Ectodermal cell (in vitro differentiated cells): Measurements from ENCODE around the gene ERC2.

Experiments used
- H3K27ac ChIP-seq: 2 replicates; pipeline ENCODE4 v1.7.0; 2013; ENCODE audit warnings: mild to moderate bottlenecking, low read depth, low read length; ENCODE audit not compliant: insufficient read depth, poor library complexity, severe bottlenecking
- H3K27me3 ChIP-seq: 2 replicates; pipeline ENCODE4 v1.7.0; 2013; ENCODE audit warnings: mild to moderate bottlenecking, low read length; ENCODE audit not compliant: insufficient read depth, control insufficient read depth, poor library complexity, severe bottlenecking
- H3K36me3 ChIP-seq: one replicate; pipeline ENCODE4 v1.7.0; 2013; ENCODE audit warnings: low read length; ENCODE audit not compliant: control insufficient read depth, insufficient read depth
- H3K4me1 ChIP-seq: one replicate; pipeline ENCODE4 v1.7.0; 2013; ENCODE audit warnings: low read length; ENCODE audit not compliant: control insufficient read depth, insufficient read depth
- H3K4me3 ChIP-seq: 2 replicates; pipeline ENCODE4 v1.7.0; 2013; ENCODE audit warnings: low read depth, low read length, control low read depth; ENCODE audit not compliant: insufficient read depth
- H3K9me3 ChIP-seq: 2 replicates; pipeline ENCODE4 v1.7.0; 2013; ENCODE audit warnings: mild to moderate bottlenecking, low read length, moderate library complexity; ENCODE audit not compliant: control insufficient read depth
- WGBS, 2 experiments: methylation state at CpG; one replicate each; pipeline ENCODE4 v1.1.7; 2013; ENCODE audit warnings: missing lambda C conversion rate in 2 of 2; 5-methylcytosine and 5-hydroxymethylcytosine counted together

ERC2 gene

GRCh38 chr3:55631766-55632331 lies 836.4 kb downstream of the ERC2 start:
- H3K27ac ChIP-seq = no peak overlapping the region
- WGBS, 2 experiments = 86 to 93% methylated on average over 1 of the region's 1 CpG
- no peaks in the 10 kb centered on the region for H3K9me3 ChIP-seq
- no peaks in the 10 kb centered on the region for H3K27me3 ChIP-seq
- no peak overlapping the region for H3K4me3 ChIP-seq
- H3K36me3 ChIP-seq = no peaks in the 10 kb centered on the region
- H3K4me1 ChIP-seq = no peaks in the 10 kb centered on the region

GRCh38 chr3:55630921-55631299 lies 837.4 kb downstream of the ERC2 start:
- Histone ChIP-seq H3K36me3 (no peaks in the 10 kb centered on the region), H3K4me1 (no peaks in the 10 kb centered on the region), H3K27ac (no peak overlapping the region), H3K4me3 (no peak overlapping the region), H3K9me3 (no peaks in the 10 kb centered on the region), H3K27me3 (no peaks in the 10 kb centered on the region)
- 88% methylated on average over 1 of the region's 1 CpG; no CpG with 5 or more reads in 1 of the 2 experiments for WGBS, 2 experiments

GRCh38 chr3:55630280-55630920 lies 837.9 kb downstream of the ERC2 start:
- H3K4me1 ChIP-seq = no peaks in the 10 kb centered on the region
- no peaks in the 10 kb centered on the region for H3K36me3 ChIP-seq
- H3K27me3 ChIP-seq = no peaks in the 10 kb centered on the region
- no peaks in the 10 kb centered on the region for H3K9me3 ChIP-seq
- H3K4me3 ChIP-seq = no peak overlapping the region
- H3K27ac ChIP-seq = no peak overlapping the region
- WGBS, 2 experiments = 92% methylated on average over 14 of the region's 14 CpGs

- no peaks in the 10 kb centered on the region for H3K27me3 ChIP-seq
- WGBS, 2 experiments = 90 to 100% methylated on average over 1 of the region's 1 CpG
Measured at GRCh38 chr3:55629432-55629831, 838.8 kb downstream of the ERC2 start.

GRCh38 chr3:55626279-55626665 lies 842.0 kb downstream of the ERC2 start:
- Histone ChIP-seq H3K27me3 (no peaks in the 10 kb centered on the region), H3K27ac (no peak overlapping the region), H3K4me3 (no peak overlapping the region), H3K36me3 (no peaks in the 10 kb centered on the region), H3K4me1 (no peaks in the 10 kb centered on the region), H3K9me3 (no peaks in the 10 kb centered on the region)
- 96% methylated on average over 2 of the region's 2 CpGs for WGBS, 2 experiments

More at GRCh38 chr3:55629432-55629831, 838.8 kb downstream of the ERC2 start:
- H3K27ac ChIP-seq = no peak overlapping the region
- H3K4me3 ChIP-seq = no peak overlapping the region
- no peaks in the 10 kb centered on the region for H3K9me3 ChIP-seq
- no peaks in the 10 kb centered on the region for H3K4me1 ChIP-seq
- no peaks in the 10 kb centered on the region for H3K36me3 ChIP-seq

- 93 to 96% methylated on average over 7 of the region's 7 CpGs for WGBS, 2 experiments
- no peak overlapping the region for H3K4me3 ChIP-seq
Measured at GRCh38 chr3:55624238-55624637, 844.0 kb downstream of the ERC2 start.

GRCh38 chr3:55623786-55624185 lies 844.5 kb downstream of the ERC2 start:
- no peak overlapping the region for H3K27ac ChIP-seq
- H3K9me3 ChIP-seq = no peaks in the 10 kb centered on the region
- H3K36me3 ChIP-seq = no peaks in the 10 kb centered on the region
- H3K4me1 ChIP-seq = peaks cover 4% of the 10 kb centered on the region
- H3K27me3 ChIP-seq = no peaks in the 10 kb centered on the region
- H3K4me3 ChIP-seq = no peak overlapping the region
- 88 to 97% methylated on average over 2 of the region's 2 CpGs for WGBS, 2 experiments

More at GRCh38 chr3:55624238-55624637, 844.0 kb downstream of the ERC2 start:
- Histone ChIP-seq H3K36me3 (no peaks in the 10 kb centered on the region), H3K4me1 (peaks cover 4% of the 10 kb centered on the region), H3K27ac (no peak overlapping the region), H3K27me3 (no peaks in the 10 kb centered on the region), H3K9me3 (no peaks in the 10 kb centered on the region)

GRCh38 chr3:55622733-55623132 lies 845.5 kb downstream of the ERC2 start:
- Histone ChIP-seq H3K27me3 (no peaks in the 10 kb centered on the region), H3K4me3 (no peak overlapping the region), H3K9me3 (no peaks in the 10 kb centered on the region), H3K36me3 (no peaks in the 10 kb centered on the region), H3K27ac (no peak overlapping the region), H3K4me1 (peaks cover 4% of the 10 kb centered on the region)
- WGBS, 2 experiments = 90 to 95% methylated on average over 3 of the region's 3 CpGs

GRCh38 chr3:55622116-55622515 lies 846.2 kb downstream of the ERC2 start:
- Histone ChIP-seq H3K36me3 (no peaks in the 10 kb centered on the region), H3K9me3 (no peaks in the 10 kb centered on the region), H3K27ac (no peak overlapping the region), H3K4me1 (peaks cover 8% of the 10 kb centered on the region), H3K4me3 (no peak overlapping the region), H3K27me3 (no peaks in the 10 kb centered on the region)
- 97% methylated on average over 3 of the region's 3 CpGs for WGBS, 2 experiments

GRCh38 chr3:55621648-55622047 lies 846.6 kb downstream of the ERC2 start:
- Histone ChIP-seq H3K27me3 (no peaks in the 10 kb centered on the region), H3K27ac (no peak overlapping the region)
- WGBS, 2 experiments = 92 to 97% methylated on average over 2 of the region's 2 CpGs

More at GRCh38 chr3:55621648-55622047, 846.6 kb downstream of the ERC2 start:
- Histone ChIP-seq H3K9me3 (no peaks in the 10 kb centered on the region), H3K4me1 (peaks cover 13% of the 10 kb centered on the region), H3K4me3 (no peak overlapping the region), H3K36me3 (no peaks in the 10 kb centered on the region)
